Right kidney (tissue), 1 donor: ENCODE measurements around the gene CHTOP.
"Not testable (repeated sequence)": the region's sequence is repeated elsewhere in the genome, so short reads cannot be mapped to it uniquely, and the experiment has no call there.

ENCODE experiments used
- DNase-seq: peaks from one replicate; pipeline ENCODE4 v3.0.0-alpha.2; 2016

CHTOP gene

GRCh38 chr1:153630384-153630783 is 3.5 kb upstream of the CHTOP start:
- DNase-seq: no peak

GRCh38 chr1:153631047-153632022 is 2.5 kb upstream of the CHTOP start:
- DNase-seq: no peak

- DNase-seq: no peak
Observed at GRCh38 chr1:153633161-153633753, 609 bp upstream of the CHTOP start.

- no peak for DNase-seq
Observed at GRCh38 chr1:153635872-153636271, 2.0 kb downstream of the CHTOP start.

GRCh38 chr1:153636312-153636711 is 2.4 kb downstream of the CHTOP start:
- no peak for DNase-seq

- no peak for DNase-seq
Observed at GRCh38 chr1:153638261-153638660, 4.4 kb downstream of the CHTOP start.

- DNase-seq: no peak
Observed at GRCh38 chr1:153639280-153639679, 5.4 kb downstream of the CHTOP start.

- DNase-seq: not testable (repeated sequence)
Observed at GRCh38 chr1:153640213-153640612, 6.3 kb downstream of the CHTOP start.

GRCh38 chr1:153640861-153641260 is 7.0 kb downstream of the CHTOP start:
- no peak for DNase-seq

- no peak for DNase-seq
Observed at GRCh38 chr1:153642161-153642560, 8.3 kb downstream of the CHTOP start.

GRCh38 chr1:153643100-153643499 is 9.2 kb downstream of the CHTOP start:
- no peak for DNase-seq

GRCh38 chr1:153643816-153644215 is 9.9 kb downstream of the CHTOP start:
- DNase-seq: no peak

GRCh38 chr1:153646672-153647345 is 12.9 kb downstream of the CHTOP start:
- DNase-seq: no peak

- DNase-seq: no peak
Observed at GRCh38 chr1:153647346-153647714, 13.5 kb downstream of the CHTOP start.

- DNase-seq: no peak
Observed at GRCh38 chr1:153648000-153648643, 14.3 kb downstream of the CHTOP start.

GRCh38 chr1:153649137-153649862 is 15.4 kb downstream of the CHTOP start:
- DNase-seq: no peak

GRCh38 chr1:153649863-153650235 is 16.0 kb downstream of the CHTOP start:
- no peak for DNase-seq

- DNase-seq: no peak
Observed at GRCh38 chr1:153651771-153652170, 17.9 kb downstream of the CHTOP start.

GRCh38 chr1:153652805-153653500 is 19.1 kb downstream of the CHTOP start:
- DNase-seq: no peak

GRCh38 chr1:153655333-153655732 is 21.5 kb downstream of the CHTOP start:
- DNase-seq: no peak

GRCh38 chr1:153658400-153659174 is 24.7 kb downstream of the CHTOP start, which contains the start of gene SNAPIN:
Gene SNAPIN, plus strand, starts transcription at chr1:153658703. Its CDS starts 41 bp downstream, at chr1:153658744.
- DNase-seq: peak; percentile 98
